HEK293 (cell line): Measurements from ENCODE around the gene FEM1A.

Experiments used
- GLIS2 ChIP-seq: fragments of 450-650 bp; formaldehyde crosslinking; IDR thresholded peaks from 2 replicates; pipeline ENCODE4 v1.5.1; 2016; ENCODE audit warnings: missing biosample characterization, missing genetic modification characterization
- HOXC10 ChIP-seq: sonication (generic); formaldehyde crosslinking; IDR thresholded peaks from 2 replicates; pipeline ENCODE4 v1.8.1; 2023; ENCODE audit warnings: mild to moderate bottlenecking, missing genetic modification reagents
- KLF1 ChIP-seq: fragments of 450-650 bp; formaldehyde crosslinking; IDR thresholded peaks from 2 replicates; pipeline ENCODE4 v1.5.1; 2016; ENCODE audit warnings: missing biosample characterization, missing genetic modification characterization
- PRDM1 ChIP-seq: fragments of 450-650 bp; formaldehyde crosslinking; IDR thresholded peaks from 2 replicates; pipeline ENCODE4; 2016; ENCODE audit warnings: missing biosample characterization, missing genetic modification characterization
- SETDB1 ChIP-seq: IDR thresholded peaks from one replicate; pipeline ENCODE4 v1.6.1; 2017; ENCODE audit warnings: mild to moderate bottlenecking, low read length, moderate library complexity, mixed read lengths; ENCODE audit not compliant: insufficient read length
- SP7 ChIP-seq: fragments of 450-650 bp; formaldehyde crosslinking; IDR thresholded peaks from 2 replicates; pipeline ENCODE4 v1.5.1; 2016; ENCODE audit warnings: missing biosample characterization, missing genetic modification characterization
- ZNF16 ChIP-seq: fragments of 450-650 bp; formaldehyde crosslinking; IDR thresholded peaks from 2 replicates; pipeline ENCODE4 v1.5.1; 2016; ENCODE audit warnings: low read depth, missing biosample characterization, missing genetic modification characterization
- ZNF2 ChIP-seq: fragments of 450-650 bp; formaldehyde crosslinking; IDR thresholded peaks from 2 replicates; pipeline ENCODE4 v1.5.1; 2016; ENCODE audit warnings: missing biosample characterization, missing genetic modification characterization
- ZNF223 ChIP-seq: fragments of 450-650 bp; formaldehyde crosslinking; IDR thresholded peaks from 2 replicates; pipeline ENCODE4 v1.5.1; 2016; ENCODE audit warnings: missing biosample characterization, missing genetic modification characterization
- ZNF23 ChIP-seq: fragments of 450-650 bp; formaldehyde crosslinking; IDR thresholded peaks from 2 replicates; pipeline ENCODE4 v1.5.1; 2016; ENCODE audit warnings: missing biosample characterization, missing genetic modification characterization, borderline replicate concordance
- ZNF324 ChIP-seq: fragments of 450-650 bp; formaldehyde crosslinking; IDR thresholded peaks from 2 replicates; pipeline ENCODE4 v1.5.1; 2016; ENCODE audit warnings: missing biosample characterization, missing genetic modification characterization
- ZNF404 ChIP-seq: fragments of 450-650 bp; formaldehyde crosslinking; IDR thresholded peaks from 2 replicates; pipeline ENCODE4 v1.5.1; 2017; ENCODE audit warnings: missing biosample characterization, missing genetic modification characterization
- ZNF423 ChIP-seq: fragments of 450-650 bp; formaldehyde crosslinking; IDR thresholded peaks from 2 replicates; pipeline ENCODE4 v1.5.1; 2016; ENCODE audit warnings: missing biosample characterization, missing genetic modification characterization
- ZNF510 ChIP-seq: fragments of 450-650 bp; formaldehyde crosslinking; IDR thresholded peaks from 2 replicates; pipeline ENCODE4 v1.5.1; 2018; ENCODE audit warnings: mild to moderate bottlenecking, missing genetic modification characterization, missing biosample characterization; ENCODE audit not compliant: insufficient replicate concordance
- ZNF513 ChIP-seq: fragments of 450-650 bp; IDR thresholded peaks from 2 replicates; pipeline ENCODE4 v1.5.1; 2018; ENCODE audit warnings: missing biosample characterization, missing genetic modification characterization
- ZNF544 ChIP-seq: fragments of 450-650 bp; formaldehyde crosslinking; IDR thresholded peaks from 2 replicates; pipeline ENCODE4 v1.5.0; 2017; ENCODE audit warnings: missing biosample characterization, missing genetic modification characterization
- ZNF555 ChIP-seq: fragments of 450-650 bp; formaldehyde crosslinking; conservative IDR thresholded peaks from 2 replicates; pipeline ENCODE4 v1.5.1; 2017; ENCODE audit warnings: missing biosample characterization, mild to moderate bottlenecking, missing genetic modification characterization, inconsistent platforms
- ZNF560 ChIP-seq: fragments of 450-650 bp; formaldehyde crosslinking; IDR thresholded peaks from 2 replicates; pipeline ENCODE4 v1.5.1; 2017; ENCODE audit warnings: missing biosample characterization, missing genetic modification characterization, borderline replicate concordance
- ZNF561 ChIP-seq: fragments of 450-650 bp; IDR thresholded peaks from 2 replicates; pipeline ENCODE4 v1.5.1; 2018; ENCODE audit warnings: missing biosample characterization, missing genetic modification characterization, borderline replicate concordance
- ZNF747 ChIP-seq: fragments of 450-650 bp; formaldehyde crosslinking; IDR thresholded peaks from 2 replicates; pipeline ENCODE4 v1.5.1; 2016; ENCODE audit warnings: missing biosample characterization, missing genetic modification characterization
- ZNF76 ChIP-seq: fragments of 450-650 bp; formaldehyde crosslinking; IDR thresholded peaks from 2 replicates; pipeline ENCODE4; 2016; ENCODE audit warnings: low read depth, missing biosample characterization, missing genetic modification characterization, borderline replicate concordance
- ZNF785 ChIP-seq: fragments of 450-650 bp; formaldehyde crosslinking; IDR thresholded peaks from 2 replicates; pipeline ENCODE4 v1.5.1; 2016; ENCODE audit warnings: missing biosample characterization, missing genetic modification characterization
- TF ChIP-seq, protein P1 (sequence below): fragments of 450-650 bp; formaldehyde crosslinking; IDR thresholded peaks from 2 replicates; pipeline ENCODE4 v1.5.1; 2016; ENCODE audit warnings: missing biosample characterization, missing genetic modification characterization
- TF ChIP-seq, protein P2 (sequence below): fragments of 450-650 bp; formaldehyde crosslinking; IDR thresholded peaks from 2 replicates; pipeline ENCODE4 v1.5.1; 2016; ENCODE audit warnings: missing biosample characterization, missing genetic modification characterization
- TF ChIP-seq, protein P3 (sequence below): fragments of 450-650 bp; formaldehyde crosslinking; IDR thresholded peaks from 2 replicates; pipeline ENCODE4 v1.5.1; 2017; ENCODE audit warnings: missing biosample characterization, missing genetic modification characterization
- TF ChIP-seq, protein P4 (sequence below): fragments of 450-650 bp; formaldehyde crosslinking; IDR thresholded peaks from 2 replicates; pipeline ENCODE4 v1.5.1; 2016; ENCODE audit warnings: missing biosample characterization, missing genetic modification characterization
- TF ChIP-seq, protein P5 (sequence below): fragments of 450-650 bp; formaldehyde crosslinking; IDR thresholded peaks from 2 replicates; pipeline ENCODE4 v1.5.1; 2016; ENCODE audit warnings: missing biosample characterization, missing genetic modification characterization, borderline replicate concordance
- TF ChIP-seq, protein P6 (sequence below): fragments of 450-650 bp; formaldehyde crosslinking; IDR thresholded peaks from 2 replicates; pipeline ENCODE4 v1.5.1; 2016; ENCODE audit warnings: missing biosample characterization, missing genetic modification characterization, low read depth

FEM1A gene

DNA sequence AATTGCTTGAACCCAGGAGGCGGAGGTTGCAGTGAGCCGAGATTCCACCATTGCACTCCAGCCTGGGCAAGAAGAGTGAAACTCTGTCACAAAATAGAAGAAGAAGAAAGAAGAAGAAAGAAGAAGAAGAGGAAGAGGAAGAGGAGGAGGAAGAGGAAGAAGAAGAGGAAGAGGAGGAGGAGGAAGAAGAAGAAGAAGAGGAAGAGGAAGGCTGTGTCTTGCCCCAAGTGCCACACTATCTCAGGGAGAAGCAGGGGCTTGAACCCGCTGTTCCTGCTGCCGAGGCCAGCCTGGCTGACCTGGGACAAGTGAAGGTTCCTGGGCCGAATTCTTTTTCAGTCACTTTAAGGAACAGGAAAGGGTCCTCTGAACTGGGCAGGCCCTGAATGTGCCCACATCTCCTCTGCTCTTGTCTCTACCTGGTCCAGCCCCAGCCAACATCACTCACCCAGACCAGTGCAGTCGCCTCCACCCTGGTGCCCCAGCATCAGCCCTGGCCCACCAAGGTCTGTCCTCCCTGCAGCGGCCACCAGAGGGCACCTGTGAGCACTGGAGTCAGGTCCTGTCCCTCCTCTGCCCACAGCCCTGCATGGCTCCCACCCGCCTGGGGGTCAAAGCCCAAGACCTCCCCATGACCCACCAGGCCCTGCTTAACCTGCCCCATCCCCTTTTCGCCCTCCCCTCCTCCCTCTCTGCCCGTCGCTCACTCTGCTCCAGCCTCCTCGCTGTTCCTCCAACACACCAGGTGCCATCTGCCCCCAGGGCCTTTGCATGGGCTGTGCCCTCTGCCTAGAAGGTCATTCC lies 20.0 kb downstream of the FEM1A start (continued):
- TF ChIP-seq ZNF510 (tag by site-specific recombination) = no peak
- no peak for TF ChIP-seq ZNF423 (tag by site-specific recombination)
- peak; percentile 61 for TF ChIP-seq SP7
- TF ChIP-seq PRDM1 (tag by site-specific recombination) = no peak
- no peak for TF ChIP-seq SETDB1
- TF ChIP-seq, protein P1, sequence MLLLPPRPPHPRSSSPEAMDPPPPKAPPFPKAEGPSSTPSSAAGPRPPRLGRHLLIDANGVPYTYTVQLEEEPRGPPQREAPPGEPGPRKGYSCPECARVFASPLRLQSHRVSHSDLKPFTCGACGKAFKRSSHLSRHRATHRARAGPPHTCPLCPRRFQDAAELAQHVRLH (tag by site-specific recombination) = peak; percentile 80
- TF ChIP-seq, protein P2, sequence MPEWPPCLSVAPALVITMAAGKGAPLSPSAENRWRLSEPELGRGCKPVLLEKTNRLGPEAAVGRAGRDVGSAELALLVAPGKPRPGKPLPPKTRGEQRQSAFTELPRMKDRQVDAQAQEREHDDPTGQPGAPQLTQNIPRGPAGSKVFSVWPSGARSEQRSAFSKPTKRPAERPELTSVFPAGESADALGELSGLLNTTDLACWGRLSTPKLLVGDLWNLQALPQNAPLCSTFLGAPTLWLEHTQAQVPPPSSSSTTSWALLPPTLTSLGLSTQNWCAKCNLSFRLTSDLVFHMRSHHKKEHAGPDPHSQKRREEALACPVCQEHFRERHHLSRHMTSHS (tag by site-specific recombination) = no peak
- peak; percentile 65; the same call in 1 of the 2 replicates for TF ChIP-seq ZNF324 (tag by site-specific recombination)
- TF ChIP-seq, protein P3, sequence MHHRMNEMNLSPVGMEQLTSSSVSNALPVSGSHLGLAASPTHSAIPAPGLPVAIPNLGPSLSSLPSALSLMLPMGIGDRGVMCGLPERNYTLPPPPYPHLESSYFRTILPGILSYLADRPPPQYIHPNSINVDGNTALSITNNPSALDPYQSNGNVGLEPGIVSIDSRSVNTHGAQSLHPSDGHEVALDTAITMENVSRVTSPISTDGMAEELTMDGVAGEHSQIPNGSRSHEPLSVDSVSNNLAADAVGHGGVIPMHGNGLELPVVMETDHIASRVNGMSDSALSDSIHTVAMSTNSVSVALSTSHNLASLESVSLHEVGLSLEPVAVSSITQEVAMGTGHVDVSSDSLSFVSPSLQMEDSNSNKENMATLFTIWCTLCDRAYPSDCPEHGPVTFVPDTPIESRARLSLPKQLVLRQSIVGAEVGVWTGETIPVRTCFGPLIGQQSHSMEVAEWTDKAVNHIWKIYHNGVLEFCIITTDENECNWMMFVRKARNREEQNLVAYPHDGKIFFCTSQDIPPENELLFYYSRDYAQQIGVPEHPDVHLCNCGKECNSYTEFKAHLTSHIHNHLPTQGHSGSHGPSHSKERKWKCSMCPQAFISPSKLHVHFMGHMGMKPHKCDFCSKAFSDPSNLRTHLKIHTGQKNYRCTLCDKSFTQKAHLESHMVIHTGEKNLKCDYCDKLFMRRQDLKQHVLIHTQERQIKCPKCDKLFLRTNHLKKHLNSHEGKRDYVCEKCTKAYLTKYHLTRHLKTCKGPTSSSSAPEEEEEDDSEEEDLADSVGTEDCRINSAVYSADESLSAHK = no peak
- TF ChIP-seq, protein P4, sequence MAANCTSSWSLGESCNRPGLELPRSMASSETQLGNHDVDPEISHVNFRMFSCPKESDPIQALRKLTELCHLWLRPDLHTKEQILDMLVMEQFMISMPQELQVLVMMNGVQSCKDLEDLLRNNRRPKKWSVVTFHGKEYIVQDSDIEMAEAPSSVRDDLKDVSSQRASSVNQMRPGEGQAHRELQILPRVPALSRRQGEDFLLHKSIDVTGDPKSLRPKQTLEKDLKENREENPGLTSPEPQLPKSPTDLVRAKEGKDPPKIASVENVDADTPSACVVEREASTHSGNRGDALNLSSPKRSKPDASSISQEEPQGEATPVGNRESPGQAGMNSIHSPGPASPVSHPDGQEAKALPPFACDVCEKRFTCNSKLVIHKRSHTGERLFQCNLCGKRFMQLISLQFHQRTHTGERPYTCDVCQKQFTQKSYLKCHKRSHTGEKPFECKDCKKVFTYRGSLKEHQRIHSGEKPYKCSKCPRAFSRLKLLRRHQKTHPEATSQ (tag by site-specific recombination) = peak; percentile 94
- TF ChIP-seq ZNF555 (tag by site-specific recombination) = no peak
- TF ChIP-seq ZNF785 (tag by site-specific recombination) = no peak
- peak; percentile 99 for TF ChIP-seq ZNF513 (tag by site-specific recombination)
- TF ChIP-seq, protein P5, sequence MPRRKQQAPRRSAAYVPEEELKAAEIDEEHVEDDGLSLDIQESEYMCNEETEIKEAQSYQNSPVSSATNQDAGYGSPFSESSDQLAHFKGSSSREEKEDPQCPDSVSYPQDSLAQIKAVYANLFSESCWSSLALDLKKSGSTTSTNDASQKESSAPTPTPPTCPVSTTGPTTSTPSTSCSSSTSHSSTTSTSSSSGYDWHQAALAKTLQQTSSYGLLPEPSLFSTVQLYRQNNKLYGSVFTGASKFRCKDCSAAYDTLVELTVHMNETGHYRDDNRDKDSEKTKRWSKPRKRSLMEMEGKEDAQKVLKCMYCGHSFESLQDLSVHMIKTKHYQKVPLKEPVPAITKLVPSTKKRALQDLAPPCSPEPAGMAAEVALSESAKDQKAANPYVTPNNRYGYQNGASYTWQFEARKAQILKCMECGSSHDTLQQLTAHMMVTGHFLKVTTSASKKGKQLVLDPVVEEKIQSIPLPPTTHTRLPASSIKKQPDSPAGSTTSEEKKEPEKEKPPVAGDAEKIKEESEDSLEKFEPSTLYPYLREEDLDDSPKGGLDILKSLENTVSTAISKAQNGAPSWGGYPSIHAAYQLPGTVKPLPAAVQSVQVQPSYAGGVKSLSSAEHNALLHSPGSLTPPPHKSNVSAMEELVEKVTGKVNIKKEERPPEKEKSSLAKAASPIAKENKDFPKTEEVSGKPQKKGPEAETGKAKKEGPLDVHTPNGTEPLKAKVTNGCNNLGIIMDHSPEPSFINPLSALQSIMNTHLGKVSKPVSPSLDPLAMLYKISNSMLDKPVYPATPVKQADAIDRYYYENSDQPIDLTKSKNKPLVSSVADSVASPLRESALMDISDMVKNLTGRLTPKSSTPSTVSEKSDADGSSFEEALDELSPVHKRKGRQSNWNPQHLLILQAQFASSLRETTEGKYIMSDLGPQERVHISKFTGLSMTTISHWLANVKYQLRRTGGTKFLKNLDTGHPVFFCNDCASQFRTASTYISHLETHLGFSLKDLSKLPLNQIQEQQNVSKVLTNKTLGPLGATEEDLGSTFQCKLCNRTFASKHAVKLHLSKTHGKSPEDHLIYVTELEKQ (tag by site-specific recombination) = 0 out of 2 replicates have a peak, but pooled peaks have one; percentile 39
- TF ChIP-seq GLIS2 = peak; percentile 76
- no peak; the same call in 1 of the 2 replicates for TF ChIP-seq KLF1 (tag by site-specific recombination)
- TF ChIP-seq ZNF747 (tag by site-specific recombination) = no peak
- TF ChIP-seq ZNF404 (tag by site-specific recombination) = no peak
- TF ChIP-seq ZNF560 (tag by site-specific recombination) = no peak
- peak; percentile 100 for TF ChIP-seq ZNF16 (tag by site-specific recombination)
- no peak for TF ChIP-seq ZNF223 (tag by site-specific recombination)
- no peak for TF ChIP-seq ZNF76 (tag by site-specific recombination)
- TF ChIP-seq HOXC10 (CRISPR knock-in tag) = no peak
- no peak for TF ChIP-seq ZNF544 (tag by site-specific recombination)
- TF ChIP-seq ZNF2 = 0 out of 2 replicates have a peak, but pooled peaks have one; percentile 62
- 0 out of 2 replicates have a peak, but pooled peaks have one; percentile 50 for TF ChIP-seq ZNF561
- TF ChIP-seq, protein P6, sequence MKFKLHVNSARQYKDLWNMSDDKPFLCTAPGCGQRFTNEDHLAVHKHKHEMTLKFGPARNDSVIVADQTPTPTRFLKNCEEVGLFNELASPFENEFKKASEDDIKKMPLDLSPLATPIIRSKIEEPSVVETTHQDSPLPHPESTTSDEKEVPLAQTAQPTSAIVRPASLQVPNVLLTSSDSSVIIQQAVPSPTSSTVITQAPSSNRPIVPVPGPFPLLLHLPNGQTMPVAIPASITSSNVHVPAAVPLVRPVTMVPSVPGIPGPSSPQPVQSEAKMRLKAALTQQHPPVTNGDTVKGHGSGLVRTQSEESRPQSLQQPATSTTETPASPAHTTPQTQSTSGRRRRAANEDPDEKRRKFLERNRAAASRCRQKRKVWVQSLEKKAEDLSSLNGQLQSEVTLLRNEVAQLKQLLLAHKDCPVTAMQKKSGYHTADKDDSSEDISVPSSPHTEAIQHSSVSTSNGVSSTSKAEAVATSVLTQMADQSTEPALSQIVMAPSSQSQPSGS (tag by site-specific recombination) = no peak
- TF ChIP-seq ZNF23 (tag by site-specific recombination) = no peak
